Epithelial cell of proximal tubule (primary cell): ENCODE data around the gene PI4K2A. TPM values are rescaled to one million over a fixed set of nuclear protein-coding genes. Genes with fewer than 3 reads are reported as not detected.

Experiments
- DNase-seq: peaks from one replicate; pipeline ENCODE4 v3.0.0-alpha.2; 2011; ENCODE audit warnings: low read depth
- H3K4me3 ChIP-seq: 2 replicates; pipeline ENCODE4 v1.5.1; 2011; ENCODE audit warnings: low read depth, mild to moderate bottlenecking, low read length
- total RNA-seq: library from RNA; depleted of rRNA; stranded (reverse); fragments of >200 nt; gene quantifications from 2 replicates; pipeline ENCODE4 v1.2.3, GENCODE V29; 2015
- TF ChIP-seq, protein P1 (sequence below): conservative IDR thresholded peaks from 2 replicates; pipeline ENCODE4 v1.5.1; 2012; ENCODE audit warnings: low read depth, mild to moderate bottlenecking, low read length

The PI4K2A gene
- total RNA-seq, 1 donor from 2014 or later = 14.0 TPM

DNA sequence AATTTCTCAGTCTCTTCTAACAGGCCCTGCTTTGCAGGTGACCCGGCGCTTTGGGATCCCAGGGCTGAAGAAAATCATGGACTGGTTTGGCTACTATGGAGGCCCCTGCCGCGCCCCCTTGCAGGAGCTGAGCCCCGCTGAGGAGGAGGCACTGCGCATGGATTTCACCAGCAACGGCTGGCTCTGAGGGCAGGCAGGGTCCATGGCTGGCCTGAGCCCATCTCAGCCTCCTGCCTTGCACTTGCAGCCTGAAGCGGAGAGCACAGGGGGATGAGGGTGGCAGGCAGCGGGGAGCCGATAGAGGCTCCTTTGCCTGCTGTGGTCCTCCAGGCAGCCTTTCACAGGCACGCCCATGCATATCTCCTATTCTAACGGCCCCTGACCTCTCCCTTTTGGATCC is 29.0 kb upstream of the PI4K2A start:
- no peak overlapping the region for H3K4me3 ChIP-seq
- no peak for DNase-seq
- TF ChIP-seq, protein P1, sequence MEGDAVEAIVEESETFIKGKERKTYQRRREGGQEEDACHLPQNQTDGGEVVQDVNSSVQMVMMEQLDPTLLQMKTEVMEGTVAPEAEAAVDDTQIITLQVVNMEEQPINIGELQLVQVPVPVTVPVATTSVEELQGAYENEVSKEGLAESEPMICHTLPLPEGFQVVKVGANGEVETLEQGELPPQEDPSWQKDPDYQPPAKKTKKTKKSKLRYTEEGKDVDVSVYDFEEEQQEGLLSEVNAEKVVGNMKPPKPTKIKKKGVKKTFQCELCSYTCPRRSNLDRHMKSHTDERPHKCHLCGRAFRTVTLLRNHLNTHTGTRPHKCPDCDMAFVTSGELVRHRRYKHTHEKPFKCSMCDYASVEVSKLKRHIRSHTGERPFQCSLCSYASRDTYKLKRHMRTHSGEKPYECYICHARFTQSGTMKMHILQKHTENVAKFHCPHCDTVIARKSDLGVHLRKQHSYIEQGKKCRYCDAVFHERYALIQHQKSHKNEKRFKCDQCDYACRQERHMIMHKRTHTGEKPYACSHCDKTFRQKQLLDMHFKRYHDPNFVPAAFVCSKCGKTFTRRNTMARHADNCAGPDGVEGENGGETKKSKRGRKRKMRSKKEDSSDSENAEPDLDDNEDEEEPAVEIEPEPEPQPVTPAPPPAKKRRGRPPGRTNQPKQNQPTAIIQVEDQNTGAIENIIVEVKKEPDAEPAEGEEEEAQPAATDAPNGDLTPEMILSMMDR = no peak

DNA sequence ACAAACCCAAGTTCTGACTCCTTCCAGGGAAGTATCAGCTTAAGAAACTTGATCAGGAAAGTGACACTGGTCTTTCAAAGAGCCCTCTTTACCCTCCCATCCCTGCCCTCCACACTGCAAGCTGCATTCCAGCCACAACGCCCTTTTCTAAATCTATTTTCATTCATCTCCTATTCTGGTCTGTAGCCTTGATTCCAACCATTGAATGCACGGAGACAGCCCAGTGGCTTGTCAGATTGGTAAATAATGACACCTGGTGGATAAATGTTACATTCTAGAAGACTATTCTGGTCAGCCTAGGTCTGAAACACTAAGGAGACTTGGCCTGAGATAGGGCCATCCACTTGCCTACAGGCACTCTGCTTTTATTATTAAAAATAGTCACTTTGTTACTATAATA is 28.1 kb upstream of the PI4K2A start:
- H3K4me3 ChIP-seq = no peak overlapping the region
- DNase-seq = no peak
- TF ChIP-seq, protein P1 = peak; percentile 63

GRCh38 chr10:97618285-97618684 is 22.2 kb upstream of the PI4K2A start:
- no peak for DNase-seq
- no peak overlapping the region for H3K4me3 ChIP-seq
- TF ChIP-seq, protein P1 = no peak

- H3K4me3 ChIP-seq = no peak overlapping the region
- TF ChIP-seq, protein P1 = no peak
These were observed 21.7 kb upstream of the PI4K2A start for GRCh38 chr10:97618733-97619132.

GRCh38 chr10:97623277-97623676 is 17.2 kb upstream of the PI4K2A start:
- no peak overlapping the region for H3K4me3 ChIP-seq

More at GRCh38 chr10:97618733-97619132, 21.7 kb upstream of the PI4K2A start:
- DNase-seq = no peak

GRCh38 chr10:97627731-97628130 is 12.7 kb upstream of the PI4K2A start:
- no peak overlapping the region for H3K4me3 ChIP-seq
- TF ChIP-seq, protein P1 = no peak
- DNase-seq = no peak

More at GRCh38 chr10:97623277-97623676, 17.2 kb upstream of the PI4K2A start:
- TF ChIP-seq, protein P1 = no peak
- DNase-seq = no peak

DNA sequence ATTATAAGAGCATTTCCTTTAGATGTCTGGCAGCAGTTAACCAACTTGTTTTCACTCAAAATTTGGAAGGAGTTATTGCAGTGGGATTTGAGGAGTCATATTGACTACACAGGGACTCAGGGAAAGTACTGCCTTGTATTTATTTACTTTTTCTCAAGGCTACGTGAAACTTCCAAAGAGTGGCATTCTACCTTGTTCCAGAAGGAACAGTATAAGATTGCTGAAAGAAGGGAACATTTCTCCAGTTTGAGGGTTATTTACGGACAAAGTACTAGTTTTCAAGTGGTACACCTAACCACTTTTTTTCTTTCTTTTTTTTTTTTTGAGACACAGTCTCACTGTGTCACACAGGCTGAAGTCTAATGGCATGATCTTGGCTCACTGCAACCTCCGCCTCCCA is 12.2 kb upstream of the PI4K2A start:
- H3K4me3 ChIP-seq = no peak overlapping the region
- TF ChIP-seq, protein P1 = no peak
- DNase-seq = no peak
